ENCODE results near the gene POLR2J2. TPM values are rescaled to one million over a fixed set of nuclear protein-coding genes. Genes with fewer than 3 reads are reported as not detected.

Gene POLR2J2
- total RNA-seq: 1.7 and 3.5 TPM in 2 replicates

GRCh38 chr7:102671166-102671955 is at the start of gene POLR2J2:
TSS of gene POLR2J2 (minus strand) at chr7:102671663. CDS start at chr7:102671601, 62 bp downstream.

GRCh38 chr7:102649924-102650323 is 21.5 kb downstream of the POLR2J2 start, which contains the start of gene SPDYE2B:
TSS of gene SPDYE2B (plus strand) at chr7:102650319. CDS start at chr7:102652349, 2,030 bp downstream.

GRCh38 chr7:102642691-102643090 is 28.8 kb downstream of the POLR2J2 start, which contains the start of gene UPK3BL1:
TSS of gene UPK3BL1 (minus strand) at chr7:102642791. CDS start at chr7:102642741, 50 bp downstream.

GRCh38 chr7:102616507-102617125 is 54.8 kb downstream of the POLR2J2 start, which contains the start of gene RASA4:
TSS of gene RASA4 (minus strand) at chr7:102616756. CDS start at chr7:102616689, 67 bp downstream.

Other genes with a start within 250 kb of the POLR2J2 start
- gene ORAI2, start 238.1 kb downstream of the POLR2J2 start, total RNA-seq: 27.8 and 27.9 TPM in 2 replicates
- gene ALKBH4, start 206.8 kb downstream of the POLR2J2 start, total RNA-seq: 11.0 and 11.1 TPM in 2 replicates
- gene LRWD1, start 206.7 kb downstream of the POLR2J2 start, total RNA-seq: 13.5 and 14.7 TPM in 2 replicates
- 23.2 and 29.8 TPM in 2 replicates for gene POLR2J, start 192.7 kb downstream of the POLR2J2 start, total RNA-seq
- gene RASA4B, start 153.9 kb downstream of the POLR2J2 start, total RNA-seq: 3.2 and 4.6 TPM in 2 replicates
- gene UPK3BL2, start 128.0 kb downstream of the POLR2J2 start, total RNA-seq: 0.86 and 2.5 TPM in 2 replicates
- gene SPDYE2, start 120.4 kb downstream of the POLR2J2 start, total RNA-seq: not detected in 2 replicates
- gene POLR2J3, start 99.1 kb downstream of the POLR2J2 start, total RNA-seq: 18.1 and 21.8 TPM in 2 replicates
- 8.4 and 13.2 TPM in 2 replicates for gene RASA4, start 54.9 kb downstream of the POLR2J2 start, total RNA-seq
- 9.3 and 13.2 TPM in 2 replicates for gene UPK3BL1, start 28.9 kb downstream of the POLR2J2 start, total RNA-seq
- not detected in 2 replicates for gene SPDYE2B, start 21.3 kb downstream of the POLR2J2 start, total RNA-seq
- 10.2 and 10.6 TPM in 2 replicates for gene FAM185A, start 77.3 kb upstream of the POLR2J2 start, total RNA-seq
- gene LRRC17, start 241.3 kb upstream of the POLR2J2 start, total RNA-seq: 311 and 381 TPM in 2 replicates

Measured in bronchial smooth muscle cell (primary cell).